Bronchial epithelial cell (primary cell): Measurements from ENCODE around the gene STX18. TPM values are rescaled to one million over a fixed set of nuclear protein-coding genes. Genes with fewer than 3 reads are reported as not detected.

Experiments
- DNase-seq: peaks from one replicate; pipeline ENCODE4 v3.0.0-alpha.2; 2010; ENCODE audit warnings: low read depth
- FAIRE-seq: peaks from 2 replicates; lab custom pipeline; 2011; peaks lifted over from hg19 to GRCh38; lab: Jason Lieb, UNC
- H3K27me3 ChIP-seq: 2 replicates; pipeline ENCODE4 v1.5.1; 2011; ENCODE audit warnings: low read length; ENCODE audit not compliant: control insufficient read depth, insufficient read depth
- H3K36me3 ChIP-seq: 2 replicates; pipeline ENCODE4 v1.5.1; 2011; ENCODE audit warnings: low read length; ENCODE audit not compliant: control insufficient read depth, insufficient read depth
- H3K4me3 ChIP-seq: 2 replicates; pipeline ENCODE4 v1.5.1; 2011; ENCODE audit warnings: mild to moderate bottlenecking, low read depth, low read length, control low read depth
- CTCF ChIP-seq: IDR thresholded peaks from 2 replicates; pipeline ENCODE4 v1.5.1; 2011; ENCODE audit warnings: mild to moderate bottlenecking, moderate library complexity, low read length, control low read depth, inconsistent platforms; ENCODE audit not compliant: insufficient read depth, severe bottlenecking
- total RNA-seq: library from RNA; depleted of rRNA; stranded (reverse); fragments of >200 nt; gene quantifications from 2 replicates; pipeline ENCODE4 v1.2.1, GENCODE V29; 2014

STX18 gene
- total RNA-seq, 1 donor from 2014 or later = 21.6 TPM

- FAIRE-seq (no peak), DNase-seq (no peak)
- no peaks in the 10 kb centered on the region for H3K27me3 ChIP-seq
- no peak for TF ChIP-seq CTCF
- H3K36me3 ChIP-seq = peaks cover 18% of the 10 kb centered on the region
- no peak overlapping the region for H3K4me3 ChIP-seq
These were observed 120.5 kb downstream of the STX18 start for GRCh38 chr4:4421356-4421755.

GRCh38 chr4:4420421-4420820, 121.4 kb downstream of the STX18 start:
- DNase-seq (no peak), FAIRE-seq (no peak)
- H3K27me3 ChIP-seq = no peaks in the 10 kb centered on the region
- peaks cover 18% of the 10 kb centered on the region for H3K36me3 ChIP-seq
- no peak for TF ChIP-seq CTCF
- H3K4me3 ChIP-seq = no peak overlapping the region

GRCh38 chr4:4419896-4420295, 122.0 kb downstream of the STX18 start:
- DNase-seq (no peak), FAIRE-seq (no peak)
- no peak for TF ChIP-seq CTCF
- H3K27me3 ChIP-seq = no peaks in the 10 kb centered on the region
- H3K36me3 ChIP-seq = peaks cover 18% of the 10 kb centered on the region
- H3K4me3 ChIP-seq = no peak overlapping the region

- FAIRE-seq (no peak), DNase-seq (peak; percentile 12)
- Histone ChIP-seq H3K36me3 (peaks cover 16% of the 10 kb centered on the region), H3K27me3 (no peaks in the 10 kb centered on the region), H3K4me3 (no peak overlapping the region)
- TF ChIP-seq CTCF = no peak
These were observed 123.0 kb downstream of the STX18 start for GRCh38 chr4:4418676-4419390.

GRCh38 chr4:4417886-4418285, 124.0 kb downstream of the STX18 start:
- Histone ChIP-seq H3K27me3 (no peaks in the 10 kb centered on the region), H3K36me3 (peaks cover 14% of the 10 kb centered on the region), H3K4me3 (no peak overlapping the region)
- no peak for TF ChIP-seq CTCF
- DNase-seq (no peak), FAIRE-seq (no peak)

GRCh38 chr4:4416981-4417380, 124.9 kb downstream of the STX18 start:
- TF ChIP-seq CTCF = no peak
- Histone ChIP-seq H3K36me3 (peaks cover 14% of the 10 kb centered on the region), H3K27me3 (no peaks in the 10 kb centered on the region), H3K4me3 (no peak overlapping the region)
- DNase-seq (no peak), FAIRE-seq (no peak)
